Hematopoietic multipotent progenitor cell (in vitro differentiated cells): ENCODE data around the gene NELL2. TPM values are rescaled to one million over a fixed set of nuclear protein-coding genes. Genes with fewer than 3 reads are reported as not detected.
A peak's percentile ranks its signal among the peaks of the same experiment; 100 is the strongest.
"Not testable (repeated sequence)": the region's sequence is repeated elsewhere in the genome, so short reads cannot be mapped to it uniquely, and the experiment has no call there.

Experiments used
- DNase-seq, 3 donors: peaks; one replicate each; pipeline ENCODE4 v3.0.0-alpha.2; 2011 to 2015; ENCODE audit warnings: low read depth in 2 of 3, low spot score in 2 of 3
- total RNA-seq: library from RNA; depleted of rRNA; stranded (reverse); fragments of >200 nt; gene quantifications from one replicate; pipeline ENCODE4 v1.2.3, GENCODE V29; 2012

Gene NELL2
- under 0.01 TPM for total RNA-seq

GRCh38 chr12:44875954-44876543 lies at the start of gene NELL2:
NELL2 (minus strand) TSS chr12:44876315; CDS start chr12:44875869, 446 bp downstream.
- peak in 1 of 3 donors; percentile 14 for DNase-seq

GRCh38 chr12:44921736-44922135 lies 45.6 kb upstream of the NELL2 start:
- no peak for DNase-seq

- DNase-seq: no peak
These were observed 41.0 kb upstream of the NELL2 start for GRCh38 chr12:44917141-44917540.

GRCh38 chr12:44915958-44916357 lies 39.8 kb upstream of the NELL2 start:
- no peak for DNase-seq

GRCh38 chr12:44904321-44904720 lies 28.2 kb upstream of the NELL2 start:
- DNase-seq: no peak

- DNase-seq: not testable (repeated sequence)
These were observed 22.0 kb upstream of the NELL2 start for GRCh38 chr12:44898108-44898507.

GRCh38 chr12:44889926-44890325 lies 13.8 kb upstream of the NELL2 start:
- no peak for DNase-seq

- DNase-seq: no peak
These were observed 13.0 kb upstream of the NELL2 start for GRCh38 chr12:44889162-44889561.

- DNase-seq: no peak
These were observed 9.8 kb upstream of the NELL2 start for GRCh38 chr12:44885902-44886301.

- no peak for DNase-seq
These were observed 5.1 kb upstream of the NELL2 start for GRCh38 chr12:44881197-44881596.

- peak in 2 of 3 donors; percentile 4 to 31 for DNase-seq
These were observed 662 bp upstream of the NELL2 start for GRCh38 chr12:44876544-44877410.

GRCh38 chr12:44875417-44875953 lies 630 bp downstream of the NELL2 start:
- DNase-seq: peak in 1 of 3 donors; percentile 4

- DNase-seq: peak in 1 of 3 donors; percentile 3
These were observed 1.1 kb downstream of the NELL2 start for GRCh38 chr12:44874981-44875416.

- peak in 1 of 3 donors; percentile 33 for DNase-seq
These were observed 2.2 kb downstream of the NELL2 start for GRCh38 chr12:44873898-44874297.

GRCh38 chr12:44869503-44869902 lies 6.6 kb downstream of the NELL2 start:
- DNase-seq: no peak

- DNase-seq: no peak
These were observed 12.2 kb downstream of the NELL2 start for GRCh38 chr12:44863867-44864266.

GRCh38 chr12:44859998-44860689 lies 16.0 kb downstream of the NELL2 start:
- DNase-seq: no peak

GRCh38 chr12:44858226-44858855 lies 17.8 kb downstream of the NELL2 start:
- no peak for DNase-seq

GRCh38 chr12:44852483-44852882 lies 23.6 kb downstream of the NELL2 start:
- DNase-seq: no peak

- DNase-seq: no peak
These were observed 24.5 kb downstream of the NELL2 start for GRCh38 chr12:44851586-44851985.

GRCh38 chr12:44848703-44849085 lies 27.4 kb downstream of the NELL2 start:
- no peak for DNase-seq
